Bronchial epithelial cell (primary cell): ENCODE results near the gene ACADM. TPM values are rescaled to one million over a fixed set of nuclear protein-coding genes. Genes with fewer than 3 reads are reported as not detected.

Experiments
- DNase-seq: peaks from one replicate; pipeline ENCODE4 v3.0.0-alpha.2; 2010; ENCODE audit warnings: low read depth
- FAIRE-seq: peaks from 2 replicates; lab custom pipeline; 2011; peaks lifted over from hg19 to GRCh38; lab: Jason Lieb, UNC
- H3K27me3 ChIP-seq: 2 replicates; pipeline ENCODE4 v1.5.1; 2011; ENCODE audit warnings: low read length; ENCODE audit not compliant: control insufficient read depth, insufficient read depth
- H3K36me3 ChIP-seq: 2 replicates; pipeline ENCODE4 v1.5.1; 2011; ENCODE audit warnings: low read length; ENCODE audit not compliant: control insufficient read depth, insufficient read depth
- H3K4me3 ChIP-seq: 2 replicates; pipeline ENCODE4 v1.5.1; 2011; ENCODE audit warnings: mild to moderate bottlenecking, low read depth, low read length, control low read depth
- CTCF ChIP-seq: IDR thresholded peaks from 2 replicates; pipeline ENCODE4 v1.5.1; 2011; ENCODE audit warnings: mild to moderate bottlenecking, moderate library complexity, low read length, control low read depth, inconsistent platforms; ENCODE audit not compliant: insufficient read depth, severe bottlenecking
- total RNA-seq: library from RNA; depleted of rRNA; stranded (reverse); fragments of >200 nt; gene quantifications from 2 replicates; pipeline ENCODE4 v1.2.1, GENCODE V29; 2014

ACADM gene
- total RNA-seq, 1 donor from 2014 or later: 13.7 TPM

GRCh38 chr1:75707191-75707590, 17.3 kb upstream of the ACADM start:
- no peak for FAIRE-seq

GRCh38 chr1:75708910-75709309, 15.6 kb upstream of the ACADM start:
- DNase-seq (no peak), FAIRE-seq (no peak)

More at GRCh38 chr1:75707191-75707590, 17.3 kb upstream of the ACADM start:
- Histone ChIP-seq H3K27me3 (no peaks in the 10 kb centered on the region), H3K4me3 (no peak overlapping the region), H3K36me3 (no peaks in the 10 kb centered on the region)
- no peak for TF ChIP-seq CTCF
- no peak for DNase-seq

GRCh38 chr1:75710832-75711231, 13.7 kb upstream of the ACADM start:
- no peaks in the 10 kb centered on the region for H3K27me3 ChIP-seq
- DNase-seq (no peak), FAIRE-seq (no peak)
- TF ChIP-seq CTCF: no peak
- no peak overlapping the region for H3K4me3 ChIP-seq
- H3K36me3 ChIP-seq: no peaks in the 10 kb centered on the region

More at GRCh38 chr1:75708910-75709309, 15.6 kb upstream of the ACADM start:
- Histone ChIP-seq H3K4me3 (no peak overlapping the region), H3K36me3 (no peaks in the 10 kb centered on the region), H3K27me3 (no peaks in the 10 kb centered on the region)
- no peak for TF ChIP-seq CTCF

- Histone ChIP-seq H3K4me3 (no peak overlapping the region), H3K27me3 (no peaks in the 10 kb centered on the region), H3K36me3 (no peaks in the 10 kb centered on the region)
- no peak for FAIRE-seq
- TF ChIP-seq CTCF: no peak
- DNase-seq: no peak
Measured at GRCh38 chr1:75711846-75712245, 12.7 kb upstream of the ACADM start.

GRCh38 chr1:75712306-75712705, 12.2 kb upstream of the ACADM start:
- no peaks in the 10 kb centered on the region for H3K36me3 ChIP-seq
- DNase-seq (no peak), FAIRE-seq (no peak)
- no peaks in the 10 kb centered on the region for H3K27me3 ChIP-seq
- H3K4me3 ChIP-seq: no peak overlapping the region
- no peak for TF ChIP-seq CTCF

- FAIRE-seq: no peak
Measured at GRCh38 chr1:75719810-75720209, 4.7 kb upstream of the ACADM start.

More at GRCh38 chr1:75719810-75720209, 4.7 kb upstream of the ACADM start:
- DNase-seq: no peak
- no peak overlapping the region for H3K4me3 ChIP-seq
- H3K36me3 ChIP-seq: no peaks in the 10 kb centered on the region
- H3K27me3 ChIP-seq: no peaks in the 10 kb centered on the region
- no peak for TF ChIP-seq CTCF
